ENCODE data around the gene VN1R2. TPM values are rescaled to one million over a fixed set of nuclear protein-coding genes. Genes with fewer than 3 reads are reported as not detected.

VN1R2 gene
- total RNA-seq, 1 experiment from 2014 or later: not detected

Other genes with a start within 250 kb of the VN1R2 start
- not detected in 2 replicates for gene ERVV-1, start 244.4 kb upstream of the VN1R2 start, total RNA-seq (2014; rRNA removed; shearing (Covaris generic))
- gene ERVV-2, start 213.6 kb upstream of the VN1R2 start, total RNA-seq (2014; rRNA removed; shearing (Covaris generic)): not detected in 2 replicates
- gene ZNF160, start 154.9 kb upstream of the VN1R2 start, total RNA-seq (2014; rRNA removed; shearing (Covaris generic)): 23.1 and 25.1 TPM in 2 replicates
- gene ZNF415, start 125.4 kb upstream of the VN1R2 start, total RNA-seq (2014; rRNA removed; shearing (Covaris generic)): 2.9 and 5.0 TPM in 2 replicates
- 7.7 and 8.1 TPM in 2 replicates for gene ZNF347, start 99.2 kb upstream of the VN1R2 start, total RNA-seq (2014; rRNA removed; shearing (Covaris generic))
- gene ZNF665, start 64.9 kb upstream of the VN1R2 start, total RNA-seq (2014; rRNA removed; shearing (Covaris generic)): 2.5 and 3.6 TPM in 2 replicates
- 12.4 and 14.4 TPM in 2 replicates for gene ZNF677, start 3.4 kb upstream of the VN1R2 start, total RNA-seq (2014; rRNA removed; shearing (Covaris generic))
- gene VN1R4, start 9.4 kb downstream of the VN1R2 start, total RNA-seq (2014; rRNA removed; shearing (Covaris generic)): not detected in 2 replicates
- 7.9 and 10.8 TPM in 2 replicates for gene ZNF845, start 75.5 kb downstream of the VN1R2 start, total RNA-seq (2014; rRNA removed; shearing (Covaris generic))
- 6.4 and 11.5 TPM in 2 replicates for gene ZNF525, start 107.4 kb downstream of the VN1R2 start, total RNA-seq (2014; rRNA removed; shearing (Covaris generic))
- 10.1 and 11.8 TPM in 2 replicates for gene ZNF765, start 136.9 kb downstream of the VN1R2 start, total RNA-seq (2014; rRNA removed; shearing (Covaris generic))
- 15.4 and 16.7 TPM in 2 replicates for gene ZNF761, start 173.7 kb downstream of the VN1R2 start, total RNA-seq (2014; rRNA removed; shearing (Covaris generic))
- gene ZNF813, start 209.4 kb downstream of the VN1R2 start, total RNA-seq (2014; rRNA removed; shearing (Covaris generic)): 4.7 and 4.9 TPM in 2 replicates